ENCODE data around the gene REPIN1.

The REPIN1 gene

GRCh38 chr7:150363872-150364271 is 4.8 kb upstream of the REPIN1 start:
- DNase-seq = no peak
- Histone ChIP-seq H3K79me2 (ENCODE audit: low read length) (peaks cover 1% of the 10 kb centered on the region), H3K27ac (ENCODE audit: low read length) (no peak overlapping the region), H2AFZ (ENCODE audit: low read length) (peak overlapping the region; percentile 32), H3K4me2 (ENCODE audit: low read depth, low read length) (no peak overlapping the region), H3K27me3 (replicated peaks; ENCODE audit: insufficient read depth, low read length) (no peaks in the 10 kb centered on the region), H3K36me3 (replicated peaks; ENCODE audit: insufficient read depth, low read length) (no peaks in the 10 kb centered on the region), H3K9ac (ENCODE audit: low read length) (no peak overlapping the region), H3K9me2 (replicated peaks; ENCODE audit: insufficient read depth, low read length) (no peaks in the 10 kb centered on the region), H3K4me3 (ENCODE audit: low read length) (no peak overlapping the region), H3K9me3 (replicated peaks; ENCODE audit: insufficient read depth, low read length) (no peaks in the 10 kb centered on the region), H3F3A (ENCODE audit: insufficient read depth, low read length) (peaks cover 22% of the 10 kb centered on the region), H3K4me1 (ENCODE audit: low read length) (peaks cover 26% of the 10 kb centered on the region), H4K20me1 (ENCODE audit: insufficient read depth, low read length) (no peaks in the 10 kb centered on the region)
- TF ChIP-seq EZH2phosphoT487 (IDR thresholded peaks at IDR 0.05; ENCODE audit: low read length) (no peak), EZH2 (optimal IDR thresholded peaks at IDR 0.05; ENCODE audit: low read depth, low read length) (no peak)
- TF ChIP-seq, protein P1, sequence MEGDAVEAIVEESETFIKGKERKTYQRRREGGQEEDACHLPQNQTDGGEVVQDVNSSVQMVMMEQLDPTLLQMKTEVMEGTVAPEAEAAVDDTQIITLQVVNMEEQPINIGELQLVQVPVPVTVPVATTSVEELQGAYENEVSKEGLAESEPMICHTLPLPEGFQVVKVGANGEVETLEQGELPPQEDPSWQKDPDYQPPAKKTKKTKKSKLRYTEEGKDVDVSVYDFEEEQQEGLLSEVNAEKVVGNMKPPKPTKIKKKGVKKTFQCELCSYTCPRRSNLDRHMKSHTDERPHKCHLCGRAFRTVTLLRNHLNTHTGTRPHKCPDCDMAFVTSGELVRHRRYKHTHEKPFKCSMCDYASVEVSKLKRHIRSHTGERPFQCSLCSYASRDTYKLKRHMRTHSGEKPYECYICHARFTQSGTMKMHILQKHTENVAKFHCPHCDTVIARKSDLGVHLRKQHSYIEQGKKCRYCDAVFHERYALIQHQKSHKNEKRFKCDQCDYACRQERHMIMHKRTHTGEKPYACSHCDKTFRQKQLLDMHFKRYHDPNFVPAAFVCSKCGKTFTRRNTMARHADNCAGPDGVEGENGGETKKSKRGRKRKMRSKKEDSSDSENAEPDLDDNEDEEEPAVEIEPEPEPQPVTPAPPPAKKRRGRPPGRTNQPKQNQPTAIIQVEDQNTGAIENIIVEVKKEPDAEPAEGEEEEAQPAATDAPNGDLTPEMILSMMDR (IDR thresholded peaks at IDR 0.05; ENCODE audit: low read length) = no peak

DNA sequence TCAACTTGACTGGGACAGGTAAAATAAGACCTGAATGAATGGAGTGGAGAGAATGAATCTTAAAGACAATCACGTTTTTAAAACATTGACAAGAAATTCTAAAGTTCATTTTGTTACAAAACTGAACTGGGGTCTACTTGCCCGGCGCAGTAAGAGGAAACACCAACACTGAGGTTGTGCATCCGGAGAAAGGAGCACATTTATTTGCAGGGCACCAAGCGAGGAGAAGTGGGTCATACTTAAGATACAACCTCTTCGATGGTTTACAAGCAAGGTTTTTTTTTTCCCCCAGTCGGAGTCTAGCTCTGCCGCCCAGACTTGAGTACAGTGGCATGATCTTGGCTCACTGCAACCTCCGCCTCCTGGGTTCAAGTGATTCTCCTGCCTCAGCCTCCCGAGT is 3.4 kb upstream of the REPIN1 start:
- H3K9ac ChIP-seq (ENCODE audit: low read length) = no peak overlapping the region
- no peak overlapping the region for H2AFZ ChIP-seq (ENCODE audit: low read length)
- H3K27me3 ChIP-seq (replicated peaks; ENCODE audit: insufficient read depth, low read length) = no peaks in the 10 kb centered on the region
- H4K20me1 ChIP-seq (ENCODE audit: insufficient read depth, low read length) = no peaks in the 10 kb centered on the region
- peaks cover 34% of the 10 kb centered on the region for H3F3A ChIP-seq (ENCODE audit: insufficient read depth, low read length)
- peaks cover 15% of the 10 kb centered on the region for H3K79me2 ChIP-seq (ENCODE audit: low read length)
- H3K36me3 ChIP-seq (replicated peaks; ENCODE audit: insufficient read depth, low read length) = no peaks in the 10 kb centered on the region
- no peaks in the 10 kb centered on the region for H3K9me2 ChIP-seq (replicated peaks; ENCODE audit: insufficient read depth, low read length)
- DNase-seq = no peak
- H3K4me2 ChIP-seq (ENCODE audit: low read depth, low read length) = no peak overlapping the region
- peaks cover 31% of the 10 kb centered on the region for H3K4me1 ChIP-seq (ENCODE audit: low read length)
- H3K27ac ChIP-seq (ENCODE audit: low read length) = no peak overlapping the region
- no peaks in the 10 kb centered on the region for H3K9me3 ChIP-seq (replicated peaks; ENCODE audit: insufficient read depth, low read length)
- TF ChIP-seq EZH2 (optimal IDR thresholded peaks at IDR 0.05; ENCODE audit: low read depth, low read length) = no peak
- TF ChIP-seq, protein P1 (IDR thresholded peaks at IDR 0.05; ENCODE audit: low read length) = no peak
- no peak for TF ChIP-seq EZH2phosphoT487 (IDR thresholded peaks at IDR 0.05; ENCODE audit: low read length)
- no peak overlapping the region for H3K4me3 ChIP-seq (ENCODE audit: low read length)

DNA sequence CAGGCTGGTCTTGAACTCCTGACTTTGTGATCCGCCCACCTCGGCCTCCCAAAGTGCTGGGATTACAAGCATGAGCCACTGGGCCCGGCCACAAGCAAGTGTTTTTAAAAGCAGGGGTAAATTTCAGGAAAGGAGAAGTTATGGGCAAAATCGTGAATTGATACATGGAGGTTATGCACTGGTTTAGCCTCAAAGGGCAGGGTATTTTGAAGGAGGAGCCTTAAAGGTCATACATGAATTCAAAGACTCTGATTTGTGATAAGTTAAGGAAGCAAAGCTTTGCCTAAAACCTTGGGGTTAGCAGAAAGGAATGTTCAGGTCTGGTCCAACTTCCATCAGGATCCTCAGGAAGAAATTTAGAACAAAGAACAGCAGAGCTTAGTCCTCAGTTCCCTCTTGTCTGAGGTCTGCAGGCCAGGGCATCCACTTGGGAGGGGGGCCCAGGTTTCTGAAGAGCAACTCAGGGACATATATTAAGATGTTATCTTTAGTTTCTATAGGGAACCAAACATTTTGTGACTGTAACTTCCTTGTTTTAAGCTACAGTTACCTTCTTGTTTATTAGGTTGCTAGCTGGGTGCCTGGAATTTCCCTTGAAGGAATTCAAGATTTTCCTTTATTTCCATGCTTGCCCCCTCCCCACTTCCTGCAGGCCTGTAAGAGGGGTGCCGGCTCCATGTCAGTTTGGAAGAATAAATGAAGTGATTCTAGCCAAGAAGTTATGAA is 2.8 kb upstream of the REPIN1 start:
- Histone ChIP-seq H3K9me2 (replicated peaks; ENCODE audit: insufficient read depth, low read length) (no peaks in the 10 kb centered on the region), H3K79me2 (ENCODE audit: low read length) (peaks cover 21% of the 10 kb centered on the region), H3K4me1 (ENCODE audit: low read length) (peaks cover 37% of the 10 kb centered on the region)

More for the DNA sequence above, 2.8 kb upstream of the REPIN1 start:
- TF ChIP-seq, protein P1 (IDR thresholded peaks at IDR 0.05; ENCODE audit: low read length) = no peak
- Histone ChIP-seq H3K27ac (ENCODE audit: low read length) (peak overlapping the region; percentile 4; the same call in 1 of the 2 replicates), H3K4me3 (ENCODE audit: low read length) (no peak overlapping the region), H3K27me3 (replicated peaks; ENCODE audit: insufficient read depth, low read length) (no peaks in the 10 kb centered on the region), H3K9me3 (replicated peaks; ENCODE audit: insufficient read depth, low read length) (no peaks in the 10 kb centered on the region), H3K9ac (ENCODE audit: low read length) (no peak overlapping the region), H3F3A (ENCODE audit: insufficient read depth, low read length) (peaks cover 40% of the 10 kb centered on the region), H2AFZ (ENCODE audit: low read length) (no peak overlapping the region), H3K4me2 (ENCODE audit: low read depth, low read length) (no peak overlapping the region), H4K20me1 (ENCODE audit: insufficient read depth, low read length) (no peaks in the 10 kb centered on the region), H3K36me3 (replicated peaks; ENCODE audit: insufficient read depth, low read length) (0 out of 2 replicates have a peak, but pooled peaks cover 4% of the 10 kb centered on the region)
- no peak for DNase-seq

All from MM.1S (cell line).